Panc1 (cell line): ENCODE data around the gene RALGAPB. TPM values are rescaled to one million over a fixed set of nuclear protein-coding genes. Genes with fewer than 3 reads are reported as not detected.
"Not testable (repeated sequence)": the region's sequence is repeated elsewhere in the genome, so short reads cannot be mapped to it uniquely, and the experiment has no call there.

Experiments
- ATAC-seq: fragments of 200-7000 bp; cut with Tn5 transposase; 2 replicates; pipeline ENCODE4 v1.9.1; 2020; ENCODE audit warnings: mild to moderate bottlenecking, moderate library complexity
- BruUV-seq: library from RNA; stranded (reverse); fragments of 400-500 nt; replicated peaks from 2 replicates; lab custom pipeline; 2021; lab: Mats Ljungman, UMichigan
- CTCF ChIA-PET: fragments of 300-600 bp; sonication (Branson Sonifier 250); formaldehyde crosslinking; loops from one replicate; lab custom pipeline; 2022; ENCODE audit warnings: antibody characterized with exemption; lab: Charles Lee
- POLR2A ChIA-PET: fragments of 300-600 bp; sonication (Branson Sonifier 250); formaldehyde crosslinking; loops from one replicate; lab custom pipeline; 2022; ENCODE audit warnings: antibody characterized with exemption; lab: Charles Lee
- DNase-seq: peaks from one replicate; pipeline ENCODE4 v3.0.0-alpha.2; 2010; ENCODE audit warnings: low read depth, low spot score
- H3K27ac ChIP-seq: 2 replicates; pipeline ENCODE4 v1.5.1; 2011; ENCODE audit warnings: mild to moderate bottlenecking, low read length, inconsistent platforms
- H3K27me3 ChIP-seq: fragments of 200-500 bp; sonication (Bioruptor generic); 2 replicates; pipeline ENCODE4 v1.6.0; 2014; ENCODE audit warnings: low read length, inconsistent platforms; ENCODE audit not compliant: control insufficient read depth, insufficient read depth
- H3K36me3 ChIP-seq: fragments of 200-500 bp; sonication (Bioruptor generic); 2 replicates; pipeline ENCODE4 v1.5.1; 2014; ENCODE audit warnings: inconsistent platforms, mild to moderate bottlenecking, low read length, moderate library complexity; ENCODE audit not compliant: control insufficient read depth, insufficient read depth
- H3K4me1 ChIP-seq: 2 replicates; pipeline ENCODE4 v1.5.1; 2011; ENCODE audit warnings: inconsistent platforms, mild to moderate bottlenecking, low read length, moderate library complexity; ENCODE audit not compliant: control insufficient read depth, insufficient read depth
- H3K4me3 ChIP-seq, 2 experiments: 2 replicates each; pipeline ENCODE4 v1.5.1; 2011 to 2012; ENCODE audit warnings: low read depth in 2 of 2, low read length in 2 of 2, mild to moderate bottlenecking in 2 of 2, inconsistent platforms in 1 of 2, moderate library complexity in 1 of 2
- H3K9me3 ChIP-seq: fragments of 200-500 bp; sonication (Bioruptor generic); 2 replicates; pipeline ENCODE4 v1.5.1; 2014; ENCODE audit warnings: low read depth, mild to moderate bottlenecking, inconsistent platforms, low read length, moderate library complexity; ENCODE audit not compliant: control insufficient read depth, insufficient read depth
- CTCF ChIP-seq: fragments of 450-650 bp; IDR thresholded peaks from 2 replicates; pipeline ENCODE4 v1.5.1; 2017; ENCODE audit warnings: mild to moderate bottlenecking
- POLR2AphosphoS5 ChIP-seq: IDR thresholded peaks from 2 replicates; pipeline ENCODE4 v1.6.1; 2012; ENCODE audit warnings: mild to moderate bottlenecking, low read depth, low read length, moderate library complexity
- REST ChIP-seq, 2 experiments: IDR thresholded peaks; 2 replicates each; pipeline ENCODE4 v1.6.1; 2011 to 2012; ENCODE audit warnings: low read depth in 2 of 2, control low read depth in 1 of 2, low read length in 1 of 2, mild to moderate bottlenecking in 1 of 2, moderate library complexity in 1 of 2; ENCODE audit not compliant: insufficient read depth in 1 of 2
- SIN3A ChIP-seq: IDR thresholded peaks from 2 replicates; pipeline ENCODE4 v1.6.1; 2012; ENCODE audit warnings: low read depth, mild to moderate bottlenecking, low read length, moderate library complexity, borderline replicate concordance; ENCODE audit not compliant: insufficient read depth
- TCF7L2 ChIP-seq: IDR thresholded peaks from 2 replicates; pipeline ENCODE4 v1.6.1; 2011; ENCODE audit warnings: mild to moderate bottlenecking, low read depth, low read length, inconsistent platforms
- in situ Hi-C: cut with HindIII; loops from 2 replicates; pipeline ENCODE4 v1.10.0; 2016; ENCODE audit warnings: low sequenced_read_pairs, low pct_unique_long_range_greater_than_20kb
- intact Hi-C: fragments of 100-400 bp; cut with micrococcal nuclease; formaldehyde crosslinking; loops from one replicate; pipeline ENCODE4 v1.10.0; 2022; ENCODE audit not compliant: unreplicated experiment
- total RNA-seq: library from RNA; stranded (reverse); gene quantifications from one replicate; pipeline ENCODE4 v1.2.1, GENCODE V29; 2021; ENCODE audit not compliant: unreplicated experiment

The RALGAPB gene
- total RNA-seq, 1 experiment from 2014 or later, result 33.1 TPM

GRCh38 chr20:38432292-38432691 lies 40.4 kb upstream of the RALGAPB start:
- Histone ChIP-seq H3K4me3 (no peak overlapping the region), H3K36me3 (peaks cover 39% of the 10 kb centered on the region), H3K27me3 (no peaks in the 10 kb centered on the region), H3K4me1 (peaks cover 18% of the 10 kb centered on the region), H3K9me3 (no peaks in the 10 kb centered on the region), H3K27ac (no peak overlapping the region)
- ChIA-PET CTCF (no interaction called here), POLR2A (interaction anchor here (0.6 kb wide), 1 partner anchor 25 kb away, joined by 3 read pairs; no protein-coding TSS in a partner anchor)
- BruUV-seq, result TSS peak; percentile 59
- intact Hi-C loops, result no loop called here
- DNase-seq, result no peak
- no peak for TF ChIP-seq POLR2AphosphoS5
- no peak for TF ChIP-seq SIN3A
- TF ChIP-seq TCF7L2, result no peak
- TF ChIP-seq CTCF, result no peak
- TF ChIP-seq REST (IDR thresholded peaks at IDR 0.05; ENCODE audit: insufficient read depth in 1 of 2, low read depth in 2 of 2, low read length in 1 of 2), result no peak
- ATAC-seq, result no peak
- in situ Hi-C loops, result no loop called here

GRCh38 chr20:38432870-38433269 lies 39.8 kb upstream of the RALGAPB start:
- ATAC-seq, result not testable (repeated sequence)

DNA sequence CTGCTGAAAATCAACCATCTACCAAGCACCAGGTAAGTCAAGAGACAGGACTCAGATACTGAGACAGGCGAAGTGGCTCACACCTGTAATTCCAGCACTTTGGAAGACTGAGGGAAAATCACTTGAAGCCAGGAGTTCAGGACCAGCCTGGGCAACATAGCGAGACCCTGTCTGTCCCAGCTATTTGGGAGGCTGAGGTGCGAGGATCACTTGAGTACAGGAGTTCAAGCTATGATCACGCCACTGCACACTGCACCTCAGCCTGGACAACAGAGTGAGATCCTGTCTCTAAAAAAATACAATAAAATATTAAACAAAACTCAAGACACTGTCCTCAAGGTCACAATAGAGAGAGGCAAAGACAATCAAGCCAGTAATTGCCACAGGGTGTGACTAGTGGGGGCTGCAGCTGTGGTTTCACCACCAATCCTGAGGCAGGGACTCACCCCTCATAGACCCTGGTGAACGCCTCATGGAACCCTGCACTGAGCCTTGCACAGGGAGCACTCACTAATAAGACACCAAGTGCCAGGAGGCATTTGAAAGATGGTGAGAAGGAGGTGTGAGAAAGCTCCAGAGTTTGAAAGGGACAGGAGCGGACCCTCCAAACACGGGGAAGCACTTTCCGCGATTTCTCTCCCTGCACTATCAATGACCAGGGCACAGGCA lies 39.2 kb upstream of the RALGAPB start:
- ATAC-seq, result no peak
- ChIA-PET CTCF (no interaction called here), POLR2A (no interaction called here)
- no TSS peak for BruUV-seq
- peak overlapping the region; percentile 54 to 97 for H3K4me3 ChIP-seq
- H3K36me3 ChIP-seq, result peaks cover 34% of the 10 kb centered on the region
- DNase-seq, result no peak
- H3K27ac ChIP-seq, result peak overlapping the region; percentile 89
- in situ Hi-C loops, result no loop called here
- peaks cover 18% of the 10 kb centered on the region for H3K4me1 ChIP-seq
- no peaks in the 10 kb centered on the region for H3K27me3 ChIP-seq
- H3K9me3 ChIP-seq, result no peaks in the 10 kb centered on the region
- intact Hi-C loops, result no loop called here
- TF ChIP-seq POLR2AphosphoS5, result no peak
- TF ChIP-seq TCF7L2, result no peak
- TF ChIP-seq REST (IDR thresholded peaks at IDR 0.05; ENCODE audit: insufficient read depth in 1 of 2, low read depth in 2 of 2, low read length in 1 of 2), result no peak
- no peak for TF ChIP-seq CTCF
- TF ChIP-seq SIN3A, result no peak

More at GRCh38 chr20:38432870-38433269, 39.8 kb upstream of the RALGAPB start:
- H3K4me1 ChIP-seq, result peaks cover 18% of the 10 kb centered on the region
- H3K27me3 ChIP-seq, CTCF ChIA-PET, intact Hi-C loops, in situ Hi-C loops, DNase-seq, H3K9me3 ChIP-seq, POLR2A ChIA-PET, BruUV-seq, H3K4me3 ChIP-seq, H3K27ac ChIP-seq: not testable (repeated sequence)
- peaks cover 39% of the 10 kb centered on the region for H3K36me3 ChIP-seq
